ENCODE results near the gene SOAT2. TPM values are rescaled to one million over a fixed set of nuclear protein-coding genes. Genes with fewer than 3 reads are reported as not detected.

Gene SOAT2
- total RNA-seq, 3 donors from 2014 or later = 0.16 to 0.33 TPM; not detected in 1

DNA sequence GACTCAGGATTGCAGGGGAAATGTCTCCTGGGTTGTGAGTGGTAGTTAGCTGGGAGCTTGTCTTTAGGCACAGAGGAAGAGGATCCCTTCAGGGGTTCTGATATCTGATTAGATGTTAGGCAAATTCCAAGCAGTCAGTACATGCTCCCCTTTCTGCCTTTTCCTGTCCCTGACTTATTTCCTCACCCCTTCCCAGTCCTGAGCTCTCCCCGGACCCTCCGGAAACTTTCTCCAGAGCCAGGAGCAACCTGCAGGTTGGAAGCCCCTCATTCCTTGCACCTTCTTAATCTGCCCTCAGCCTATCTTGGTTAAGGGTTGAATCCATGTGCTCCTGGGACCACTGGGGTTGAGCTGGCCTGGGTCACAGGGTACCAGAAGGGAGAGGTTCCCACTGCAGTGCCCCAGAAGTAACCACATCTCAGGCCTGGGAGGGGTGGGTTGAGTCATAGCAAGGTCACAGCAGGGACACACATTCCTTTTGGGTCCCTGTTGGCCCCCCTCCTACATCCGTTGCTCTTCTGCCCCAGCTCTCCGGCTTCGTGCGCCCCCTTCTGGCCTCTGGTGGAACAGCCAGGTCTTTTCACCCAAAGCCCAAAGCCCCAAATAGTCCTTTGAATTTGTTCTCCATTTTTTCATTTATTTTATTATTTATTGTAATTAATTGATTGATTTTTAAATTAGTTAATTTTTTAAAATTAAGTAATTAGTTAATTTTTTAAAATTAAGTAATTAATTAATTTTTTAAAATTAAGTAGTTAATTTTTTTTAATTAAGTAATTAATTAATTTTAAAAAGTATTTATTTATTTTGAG lies 4.0 kb upstream of the SOAT2 start:
- peaks cover 0 to 6% of the 10 kb centered on the region in 2 donors for H3K4me1 ChIP-seq
- H3K9me3 ChIP-seq = no peaks in the 10 kb centered on the region

GRCh38 chr12:53100466-53101151 lies 2.7 kb upstream of the SOAT2 start:
- TF ChIP-seq POLR2AphosphoS5 (IDR thresholded peaks at IDR 0.05) = no peak
- TF ChIP-seq POLR2A (IDR thresholded peaks at IDR 0.05) = no peak
- TF ChIP-seq, protein P1, sequence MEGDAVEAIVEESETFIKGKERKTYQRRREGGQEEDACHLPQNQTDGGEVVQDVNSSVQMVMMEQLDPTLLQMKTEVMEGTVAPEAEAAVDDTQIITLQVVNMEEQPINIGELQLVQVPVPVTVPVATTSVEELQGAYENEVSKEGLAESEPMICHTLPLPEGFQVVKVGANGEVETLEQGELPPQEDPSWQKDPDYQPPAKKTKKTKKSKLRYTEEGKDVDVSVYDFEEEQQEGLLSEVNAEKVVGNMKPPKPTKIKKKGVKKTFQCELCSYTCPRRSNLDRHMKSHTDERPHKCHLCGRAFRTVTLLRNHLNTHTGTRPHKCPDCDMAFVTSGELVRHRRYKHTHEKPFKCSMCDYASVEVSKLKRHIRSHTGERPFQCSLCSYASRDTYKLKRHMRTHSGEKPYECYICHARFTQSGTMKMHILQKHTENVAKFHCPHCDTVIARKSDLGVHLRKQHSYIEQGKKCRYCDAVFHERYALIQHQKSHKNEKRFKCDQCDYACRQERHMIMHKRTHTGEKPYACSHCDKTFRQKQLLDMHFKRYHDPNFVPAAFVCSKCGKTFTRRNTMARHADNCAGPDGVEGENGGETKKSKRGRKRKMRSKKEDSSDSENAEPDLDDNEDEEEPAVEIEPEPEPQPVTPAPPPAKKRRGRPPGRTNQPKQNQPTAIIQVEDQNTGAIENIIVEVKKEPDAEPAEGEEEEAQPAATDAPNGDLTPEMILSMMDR (IDR thresholded peaks at IDR 0.05) = no peak
- intact Hi-C loops (cut with DNase I; ENCODE audit: low total_unique reads) = no loop called here
- Histone ChIP-seq H3K9me3 (no peaks in the 10 kb centered on the region), H3K36me3 (no peaks in the 10 kb centered on the region), H3K27ac (peak overlapping the region in 1 of 2 donors; percentile 36), H3K4me1 (peaks cover 0 to 6% of the 10 kb centered on the region in 2 donors), H3K4me3 (peak overlapping the region in 1 of 3 donors; percentile 8), H3K27me3 (no peaks in the 10 kb centered on the region)
- no peak for DNase-seq (ENCODE audit: low spot score in 2 of 2)

More for the DNA sequence above, 4.0 kb upstream of the SOAT2 start:
- intact Hi-C loops (cut with DNase I; ENCODE audit: low total_unique reads) = no loop called here
- Histone ChIP-seq H3K36me3 (no peaks in the 10 kb centered on the region), H3K27ac (peak overlapping the region; percentile 83 to 96), H3K27me3 (no peaks in the 10 kb centered on the region), H3K4me3 (peak overlapping the region; percentile 57 to 89 (median 69))
- peak; percentile 87 to 89 for DNase-seq (ENCODE audit: low spot score in 2 of 2)
- TF ChIP-seq POLR2A (IDR thresholded peaks at IDR 0.05) (no peak), POLR2AphosphoS5 (IDR thresholded peaks at IDR 0.05) (peak; percentile 70 to 91 (median 91))
- TF ChIP-seq, protein P1 (IDR thresholded peaks at IDR 0.05) = peak; percentile 92 to 99 (median 97)

- H3K27ac ChIP-seq = no peak overlapping the region
These were observed 2.0 kb upstream of the SOAT2 start for GRCh38 chr12:53101266-53101665.

GRCh38 chr12:53101931-53102781 lies 1.1 kb upstream of the SOAT2 start:
- Histone ChIP-seq H3K27me3 (no peaks in the 10 kb centered on the region), H3K27ac (no peak overlapping the region), H3K9me3 (no peaks in the 10 kb centered on the region), H3K4me1 (peaks cover 0 to 6% of the 10 kb centered on the region in 2 donors), H3K36me3 (no peaks in the 10 kb centered on the region), H3K4me3 (no peak overlapping the region)
- DNase-seq (ENCODE audit: low spot score in 2 of 2) = no peak
- TF ChIP-seq POLR2A (IDR thresholded peaks at IDR 0.05) (no peak), POLR2AphosphoS5 (IDR thresholded peaks at IDR 0.05) (no peak)
- TF ChIP-seq, protein P1 (IDR thresholded peaks at IDR 0.05) = no peak
- intact Hi-C loops (cut with DNase I; ENCODE audit: low total_unique reads) = no loop called here

More at GRCh38 chr12:53101266-53101665, 2.0 kb upstream of the SOAT2 start:
- intact Hi-C loops (cut with DNase I; ENCODE audit: low total_unique reads) = no loop called here
- TF ChIP-seq, protein P1 (IDR thresholded peaks at IDR 0.05) = no peak
- TF ChIP-seq POLR2AphosphoS5 (IDR thresholded peaks at IDR 0.05) (no peak), POLR2A (IDR thresholded peaks at IDR 0.05) (no peak)
- Histone ChIP-seq H3K9me3 (no peaks in the 10 kb centered on the region), H3K36me3 (no peaks in the 10 kb centered on the region), H3K4me3 (peak overlapping the region in 1 of 3 donors; percentile 8), H3K4me1 (peaks cover 0 to 6% of the 10 kb centered on the region in 2 donors), H3K27me3 (no peaks in the 10 kb centered on the region)
- DNase-seq (ENCODE audit: low spot score in 2 of 2) = no peak
